GM12878 (cell line): ENCODE data around the gene RSF1. TPM values are rescaled to one million over a fixed set of nuclear protein-coding genes. Genes with fewer than 3 reads are reported as not detected.

Source experiments
- ATAC-seq: fragments of 200-7000 bp; cut with Tn5 transposase; 3 replicates; pipeline ENCODE4 v1.9.1; 2020; ENCODE audit warnings: mild to moderate bottlenecking, moderate library complexity
- BruUV-seq: library from RNA; stranded (reverse); fragments of 400-500 nt; replicated peaks from 2 replicates; lab custom pipeline; 2021; lab: Mats Ljungman, UMichigan
- CTCF ChIA-PET: fragments of 300-600 bp; sonication (Branson Sonifier 250); formaldehyde crosslinking; extraction: SDS; loops from one replicate; lab custom pipeline; 2021; ENCODE audit warnings: inconsistent platforms; lab: Yijun Ruan, JAX
- POLR2A ChIA-PET: fragments of 350-600 bp; formaldehyde crosslinking; extraction: SDS; loops from one replicate; lab custom pipeline; 2021; ENCODE audit warnings: inconsistent platforms; lab: Charles Lee
- RAD21 ChIA-PET: fragments of 300-600 bp; sonication (Branson Sonifier 250); formaldehyde crosslinking; loops from one replicate; lab custom pipeline; 2023; ENCODE audit warnings: antibody characterized with exemption; ENCODE audit not compliant: unreplicated experiment; lab: Charles Lee
- SMC1A ChIA-PET: fragments of 300-600 bp; sonication (Branson Sonifier 250); formaldehyde crosslinking; loops from one replicate; lab custom pipeline; 2023; ENCODE audit not compliant: unreplicated experiment, uncharacterized antibody; lab: Charles Lee
- DNase-seq: peaks from one replicate; pipeline ENCODE4 v3.0.0-alpha.2; 2011; ENCODE audit warnings: low read depth, low spot score
- FAIRE-seq: peaks from 3 replicates; lab custom pipeline; 2011; peaks lifted over from hg19 to GRCh38; lab: Jason Lieb, UNC
- H2AFZ ChIP-seq: 2 replicates; pipeline ENCODE4 v1.6.0; 2011; ENCODE audit warnings: low read depth, low read length, control low read depth; ENCODE audit not compliant: control insufficient read depth
- H3K27ac ChIP-seq: 2 replicates; pipeline ENCODE4 v1.5.1; 2011; ENCODE audit warnings: control low read depth; ENCODE audit not compliant: control insufficient read depth, insufficient read depth
- H3K27me3 ChIP-seq, 2 experiments: replicated peaks in 1 of 2; 2 replicates each; pipeline versions ENCODE4 v1.6.0 to v1.6.1; 2011; ENCODE audit warnings: low read length in 1 of 2; ENCODE audit not compliant: control insufficient read depth in 2 of 2, insufficient read depth in 2 of 2
- H3K36me3 ChIP-seq, 2 experiments: 2 replicates each; pipeline ENCODE4 v1.5.1; 2011; ENCODE audit warnings: low read length in 1 of 2; ENCODE audit not compliant: control insufficient read depth in 2 of 2, insufficient read depth in 2 of 2
- H3K4me1 ChIP-seq: 2 replicates; pipeline ENCODE4 v1.6.1; 2011; ENCODE audit warnings: mild to moderate bottlenecking, low read length, moderate library complexity, mixed read lengths; ENCODE audit not compliant: control insufficient read depth, insufficient read depth
- H3K4me2 ChIP-seq: 2 replicates; pipeline ENCODE4 v1.6.0; 2011; ENCODE audit warnings: control low read depth; ENCODE audit not compliant: control insufficient read depth, insufficient read depth
- H3K4me3 ChIP-seq: fragments of 200-600 bp; sonication (generic); 2 replicates; pipeline ENCODE4 v1.5.1; 2016
- H3K79me2 ChIP-seq: 2 replicates; pipeline ENCODE4 v1.6.0; 2011; ENCODE audit warnings: low read length; ENCODE audit not compliant: control insufficient read depth, insufficient read depth
- H3K9ac ChIP-seq: 2 replicates; pipeline ENCODE4 v1.8.0; 2011; ENCODE audit warnings: low read length, control low read depth, mixed read lengths; ENCODE audit not compliant: control insufficient read depth, insufficient read depth
- H3K9me3 ChIP-seq: replicated peaks from 3 replicates; pipeline ENCODE4 v1.5.1; 2011; ENCODE audit warnings: mild to moderate bottlenecking, low read length; ENCODE audit not compliant: control insufficient read depth, insufficient read depth
- H4K20me1 ChIP-seq: 2 replicates; pipeline ENCODE4 v1.6.0; 2011; ENCODE audit not compliant: control insufficient read depth, insufficient read depth
- ATF2 ChIP-seq: IDR thresholded peaks from 2 replicates; pipeline ENCODE4 v1.6.1; 2012; ENCODE audit warnings: low read length, inconsistent platforms
- IKZF2 ChIP-seq, 2 experiments: fragments of 450-650 bp; IDR thresholded peaks; 2 replicates each; pipeline ENCODE4 v1.6.1; 2017; ENCODE audit warnings: mild to moderate bottlenecking in 2 of 2, moderate library complexity in 2 of 2
- IRF4 ChIP-seq: IDR thresholded peaks from 2 replicates; pipeline ENCODE4 v1.6.1; 2011; ENCODE audit warnings: low read depth, low read length
- SP1 ChIP-seq: IDR thresholded peaks from one replicate; pipeline ENCODE4 v1.6.1; 2011; ENCODE audit warnings: low read depth, low read length
- ZBTB33 ChIP-seq: fragments of 450-650 bp; IDR thresholded peaks from 2 replicates; pipeline ENCODE4 v1.6.1; 2017; ENCODE audit warnings: mild to moderate bottlenecking
- ZNF687 ChIP-seq: fragments of 450-650 bp; IDR thresholded peaks from 2 replicates; pipeline ENCODE4 v1.6.1; 2017; ENCODE audit warnings: mild to moderate bottlenecking, moderate library complexity
- in situ Hi-C: fragments of 300-500 bp; cut with MboI; formaldehyde crosslinking; loops from 9 replicates; pipeline ENCODE4 v1.14.3; 2018; ENCODE audit warnings: mixed read lengths
- intact Hi-C: fragments of 100-400 bp; cut with micrococcal nuclease; formaldehyde crosslinking; loops from one replicate; pipeline ENCODE4 v1.14.2; 2022; ENCODE audit not compliant: unreplicated experiment
- polyA plus RNA-seq, 11 experiments: library from polyadenylated mRNA; depleted of rRNA in 4 of 11; unstranded in 6 of 11; stranded (reverse) in 5 of 11; fragments of >200 nt; fragmentation: Nextera tagmentation in 4 of 11; fragmentation: Illumina TruSeq in 1 of 11; extraction: Ambion mirVana in 4 of 11; extraction: Trizol in 1 of 11; gene quantifications; 1 replicate in 1 of 11; 2 replicates in 10 of 11; pipeline versions ENCODE4 v1.2.1 to v1.2.3, GENCODE V29; 2011 to 2016; ENCODE audit warnings: inconsistent platforms in 2 of 11, missing spikeins in 2 of 11, low read depth in 1 of 11
- total RNA-seq, 4 experiments: library from RNA; depleted of rRNA in 3 of 4; stranded (reverse); fragments of >200 nt in 3 of 4; fragmentation: Illumina TruSeq in 1 of 4; extraction: Trizol in 1 of 4; gene quantifications; 2 replicates each; pipeline versions ENCODE4 v1.2.1 to v1.2.3, GENCODE V29; 2013 to 2021

The RSF1 gene
- total and polyA plus RNA-seq, 10 of the 15 experiments (the other 5 are each of a cell fraction or from before 2014, with no cell fraction given): 9.0 to 45.3 (median 30.0) TPM

DNA sequence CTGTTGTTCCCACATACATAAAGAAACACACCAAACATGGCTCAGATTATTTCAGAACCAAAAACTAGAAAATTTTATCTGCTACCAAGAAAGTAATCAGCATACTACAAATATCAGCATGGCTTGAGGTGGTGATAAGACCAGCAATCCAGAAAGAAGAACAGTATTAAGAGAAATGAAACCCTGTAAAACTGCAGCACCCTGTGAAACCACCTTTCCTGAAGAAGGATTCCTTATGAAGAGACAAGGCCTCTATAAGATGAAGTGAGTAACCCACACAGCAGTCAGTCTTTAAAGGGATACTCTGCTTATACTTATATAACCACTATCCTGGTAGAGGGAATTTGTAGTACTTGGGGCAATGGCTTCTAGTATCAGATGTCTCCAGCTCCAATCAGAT lies 49.9 kb downstream of the RSF1 start:
- Histone ChIP-seq H3K9me3 (no peaks in the 10 kb centered on the region), H3K4me3 (no peak overlapping the region), H2AFZ (no peak overlapping the region), H3K27me3 (no peaks in the 10 kb centered on the region), H4K20me1 (no peaks in the 10 kb centered on the region; the same call in none of the 2 replicates), H3K4me2 (no peak overlapping the region), H3K36me3 (peaks cover 0 to 6% of the 10 kb centered on the region in 2 experiments; a peak in 2 of 4 replicates), H3K9ac (no peak overlapping the region), H3K79me2 (peaks cover 39% of the 10 kb centered on the region), H3K27ac (no peak overlapping the region), H3K4me1 (no peaks in the 10 kb centered on the region)
- BruUV-seq: no TSS peak
- ChIA-PET RAD21 (no interaction called here), SMC1A (no interaction called here), POLR2A (no interaction called here), CTCF (interaction anchor here (2.0 kb wide), 1 partner anchor 229 kb away, joined by 9 read pairs; no protein-coding TSS in a partner anchor)
- DNase-seq (no peak), ATAC-seq (no peak), FAIRE-seq (no peak)
- in situ Hi-C loops (no loop called here), intact Hi-C loops (no loop called here)
- TF ChIP-seq ZNF687 (no peak), IRF4 (no peak), ZBTB33 (no peak), SP1 (no peak), IKZF2 (IDR thresholded peaks at IDR 0.05) (no peak), ATF2 (no peak)
